Small intestine (tissue), 7 donors: ENCODE results near the gene RFX2. TPM values are rescaled to one million over a fixed set of nuclear protein-coding genes. Genes with fewer than 3 reads are reported as not detected.

ENCODE experiments used
- DNase-seq, 2 donors: peaks; one replicate each; pipeline versions ENCODE4 v3.0.0 to v3.0.0-alpha.2; 2013
- FAIRE-seq: peaks from 2 replicates; lab custom pipeline; 2012; peaks lifted over from hg19 to GRCh38; lab: Jason Lieb, UNC
- H3K27ac ChIP-seq, 3 donors: one replicate each; pipeline ENCODE4 v1.5.1; 2013; ENCODE audit warnings: low read length in 2 of 3, mild to moderate bottlenecking in 2 of 3, control low read depth in 1 of 3, inconsistent platforms in 1 of 3, low read depth in 1 of 3, moderate library complexity in 1 of 3
- H3K27me3 ChIP-seq, 3 donors: one replicate each; pipeline ENCODE4 v1.6.1; 2013; ENCODE audit warnings: low read length in 3 of 3, inconsistent platforms in 1 of 3; ENCODE audit not compliant: control insufficient read depth in 3 of 3, insufficient read depth in 3 of 3
- H3K36me3 ChIP-seq, 3 donors: one replicate each; pipeline ENCODE4 v1.6.1; 2013; ENCODE audit warnings: low read length in 3 of 3, inconsistent platforms in 1 of 3, low read depth in 1 of 3, mild to moderate bottlenecking in 1 of 3, moderate library complexity in 1 of 3; ENCODE audit not compliant: control insufficient read depth in 3 of 3, insufficient read depth in 2 of 3
- H3K4me1 ChIP-seq, 3 donors: one replicate each; pipeline ENCODE4 v1.6.1; 2013; ENCODE audit warnings: low read length in 2 of 3, inconsistent platforms in 1 of 3, low read depth in 1 of 3, mild to moderate bottlenecking in 1 of 3, moderate library complexity in 1 of 3; ENCODE audit not compliant: control insufficient read depth in 3 of 3, insufficient read depth in 2 of 3
- H3K4me3 ChIP-seq, 3 donors: one replicate each; pipeline ENCODE4 v1.5.1; 2013; ENCODE audit warnings: low read length in 3 of 3, control low read depth in 1 of 3, inconsistent platforms in 1 of 3, low read depth in 1 of 3, mild to moderate bottlenecking in 1 of 3, moderate library complexity in 1 of 3
- H3K9me3 ChIP-seq, 2 donors: one replicate each; pipeline ENCODE4 v1.6.1; 2013; ENCODE audit warnings: low read depth in 1 of 2, low read length in 1 of 2; ENCODE audit not compliant: control insufficient read depth in 2 of 2, insufficient read depth in 1 of 2
- WGBS, 3 donors: extraction: QIAGEN DNeasy Blood & Tissue Kit; methylation state at CpG; one replicate each; pipeline ENCODE4 v1.1.7; 2013; 5-methylcytosine and 5-hydroxymethylcytosine counted together
- polyA plus RNA-seq, 4 donors: library from polyadenylated mRNA; stranded (reverse) in 3 of 4; unstranded in 1 of 4; fragments of 200-250 nt in 3 of 4; fragments of 120-200 nt in 1 of 4; gene quantifications; one replicate each; pipeline versions ENCODE4 v1.2.1 to v1.2.3, GENCODE V29; 2013
- donor health status: healthy with polysubstance abuse.
- donor health status: control.
- donor health status: control.
- donor health status: Bipolar disorder and iron deficiency.
- donor health status: healthy.

The RFX2 gene
- polyA plus RNA-seq, 4 donors, result 1.1 to 9.1 (median 2.3) TPM

GRCh38 chr19:5956728-5957127, 153.6 kb downstream of the RFX2 start:
- Histone ChIP-seq H3K27ac (peak overlapping the region in 2 of 3 donors; percentile 24 to 43), H3K27me3 (no peaks in the 10 kb centered on the region), H3K36me3 (peaks cover 0 to 49% (median 0%) of the 10 kb centered on the region in 3 donors), H3K4me1 (peaks cover 4 to 67% (median 27%) of the 10 kb centered on the region in 3 donors), H3K9me3 (no peaks in the 10 kb centered on the region), H3K4me3 (no peak overlapping the region)
- DNase-seq, result no peak
- no peak for FAIRE-seq
- WGBS, 3 donors, result 87 to 94% (median 93%) methylated on average over 12 of the region's 12 CpGs

GRCh38 chr19:5956323-5956722, 154.0 kb downstream of the RFX2 start:
- no peak overlapping the region for H3K4me3 ChIP-seq
- FAIRE-seq (no peak), DNase-seq (no peak)
- peaks cover 0 to 53% (median 0%) of the 10 kb centered on the region in 3 donors for H3K36me3 ChIP-seq
- H3K27ac ChIP-seq, result peak overlapping the region in 1 of 3 donors; percentile 24
- no peaks in the 10 kb centered on the region for H3K27me3 ChIP-seq
- H3K4me1 ChIP-seq, result peaks cover 4 to 69% (median 30%) of the 10 kb centered on the region in 3 donors
- no peaks in the 10 kb centered on the region for H3K9me3 ChIP-seq
- 61 to 71% (median 68%) methylated on average over 3 of the region's 3 CpGs for WGBS, 3 donors

GRCh38 chr19:5955636-5955935, 154.7 kb downstream of the RFX2 start:
- no peak for FAIRE-seq
- H3K36me3 ChIP-seq, result peaks cover 0 to 55% (median 0%) of the 10 kb centered on the region in 3 donors
- H3K4me1 ChIP-seq, result peaks cover 4 to 71% (median 30%) of the 10 kb centered on the region in 3 donors

GRCh38 chr19:5954293-5954692, 156.0 kb downstream of the RFX2 start:
- H3K27ac ChIP-seq, result peak overlapping the region; percentile 14 to 63 (median 43)
- peaks cover 0 to 57% (median 0%) of the 10 kb centered on the region in 3 donors for H3K36me3 ChIP-seq
- H3K4me3 ChIP-seq, result no peak overlapping the region
- FAIRE-seq, result no peak
- 32 to 46% (median 44%) methylated on average over 6 of the region's 6 CpGs for WGBS, 3 donors
- no peaks in the 10 kb centered on the region for H3K27me3 ChIP-seq
- no peak for DNase-seq
- peaks cover 2 to 60% (median 29%) of the 10 kb centered on the region in 3 donors for H3K4me1 ChIP-seq
- no peaks in the 10 kb centered on the region for H3K9me3 ChIP-seq

More at GRCh38 chr19:5955636-5955935, 154.7 kb downstream of the RFX2 start:
- no peak for DNase-seq
- Histone ChIP-seq H3K27ac (no peak overlapping the region), H3K27me3 (no peaks in the 10 kb centered on the region), H3K9me3 (no peaks in the 10 kb centered on the region), H3K4me3 (no peak overlapping the region)
- WGBS, 3 donors, result 71 to 85% (median 81%) methylated on average over 3 of the region's 3 CpGs

GRCh38 chr19:5953680-5954213, 156.6 kb downstream of the RFX2 start:
- Histone ChIP-seq H3K4me3 (no peak overlapping the region), H3K27me3 (no peaks in the 10 kb centered on the region), H3K27ac (peak overlapping the region in 2 of 3 donors; percentile 43 to 63), H3K9me3 (no peaks in the 10 kb centered on the region), H3K36me3 (peaks cover 0 to 55% (median 0%) of the 10 kb centered on the region in 3 donors), H3K4me1 (peaks cover 2 to 64% (median 33%) of the 10 kb centered on the region in 3 donors)
- DNase-seq, result no peak
- no peak for FAIRE-seq
- 65 to 74% (median 68%) methylated on average over 17 of the region's 17 CpGs for WGBS, 3 donors

GRCh38 chr19:5953030-5953589, 157.2 kb downstream of the RFX2 start:
- no peak for FAIRE-seq
- 55 to 72% (median 72%) methylated on average over 5 of the region's 5 CpGs for WGBS, 3 donors

GRCh38 chr19:5952193-5953029, 157.9 kb downstream of the RFX2 start:
- Histone ChIP-seq H3K4me3 (no peak overlapping the region), H3K9me3 (no peaks in the 10 kb centered on the region), H3K27ac (peak overlapping the region in 2 of 3 donors; percentile 11 to 25), H3K4me1 (peaks cover 2 to 60% (median 37%) of the 10 kb centered on the region in 3 donors), H3K36me3 (peaks cover 0 to 56% (median 0%) of the 10 kb centered on the region in 3 donors), H3K27me3 (no peaks in the 10 kb centered on the region)
- WGBS, 3 donors, result 71 to 87% (median 83%) methylated on average over 18 of the region's 18 CpGs
- DNase-seq, result no peak
- FAIRE-seq, result no peak

More at GRCh38 chr19:5953030-5953589, 157.2 kb downstream of the RFX2 start:
- H3K9me3 ChIP-seq, result no peaks in the 10 kb centered on the region
- no peaks in the 10 kb centered on the region for H3K27me3 ChIP-seq
- peaks cover 2 to 61% (median 37%) of the 10 kb centered on the region in 3 donors for H3K4me1 ChIP-seq
- peaks cover 0 to 54% (median 0%) of the 10 kb centered on the region in 3 donors for H3K36me3 ChIP-seq
- H3K27ac ChIP-seq, result peak overlapping the region in 1 of 3 donors; percentile 83
- H3K4me3 ChIP-seq, result no peak overlapping the region
- no peak for DNase-seq

- H3K27ac ChIP-seq, result peak overlapping the region in 1 of 3 donors; percentile 41
- peaks cover 2 to 57% (median 37%) of the 10 kb centered on the region in 3 donors for H3K4me1 ChIP-seq
- H3K4me3 ChIP-seq, result no peak overlapping the region
- peaks cover 0 to 57% (median 0%) of the 10 kb centered on the region in 3 donors for H3K36me3 ChIP-seq
- no peaks in the 10 kb centered on the region for H3K9me3 ChIP-seq
- DNase-seq (no peak), FAIRE-seq (no peak)
- H3K27me3 ChIP-seq, result no peaks in the 10 kb centered on the region
- WGBS, 3 donors, result 32 to 50% (median 45%) methylated on average over 19 of the region's 19 CpGs
Observed at GRCh38 chr19:5951338-5951861, 158.9 kb downstream of the RFX2 start.
